22Rv1 (cell line): ENCODE data around the gene NLRC3.

ENCODE experiments used
- H3K27ac ChIP-seq: fragments of 450-650 bp; 2 replicates; pipeline ENCODE4 v1.5.1; 2017
- CTCF ChIP-seq: fragments of 450-650 bp; IDR thresholded peaks from 2 replicates; pipeline ENCODE4 v1.5.1; 2017; ENCODE audit warnings: mild to moderate bottlenecking
- ZFX ChIP-seq: fragments of 450-650 bp; IDR thresholded peaks from 2 replicates; pipeline ENCODE4 v1.6.1; 2017; ENCODE audit warnings: antibody characterized with exemption, borderline replicate concordance

NLRC3 gene

GRCh38 chr16:3554351-3554928, 22.8 kb downstream of the NLRC3 start:
- no peak for TF ChIP-seq ZFX
- TF ChIP-seq CTCF = no peak

GRCh38 chr16:3553138-3553923, 23.9 kb downstream of the NLRC3 start:
- no peak for TF ChIP-seq ZFX
- no peak for TF ChIP-seq CTCF
- peak overlapping the region; percentile 63 for H3K27ac ChIP-seq

More at GRCh38 chr16:3554351-3554928, 22.8 kb downstream of the NLRC3 start:
- no peak overlapping the region for H3K27ac ChIP-seq

GRCh38 chr16:3550851-3551847, 26.1 kb downstream of the NLRC3 start:
- TF ChIP-seq CTCF (no peak), ZFX (no peak)
- no peak overlapping the region for H3K27ac ChIP-seq

- no peak for TF ChIP-seq CTCF
- no peak for TF ChIP-seq ZFX
- no peak overlapping the region for H3K27ac ChIP-seq
These were observed 27.3 kb downstream of the NLRC3 start for GRCh38 chr16:3549906-3550305.

GRCh38 chr16:3548859-3549258, 28.3 kb downstream of the NLRC3 start:
- TF ChIP-seq ZFX (no peak), CTCF (no peak)

GRCh38 chr16:3548445-3548844, 28.8 kb downstream of the NLRC3 start:
- TF ChIP-seq ZFX (no peak), CTCF (no peak)

More at GRCh38 chr16:3548859-3549258, 28.3 kb downstream of the NLRC3 start:
- no peak overlapping the region for H3K27ac ChIP-seq

More at GRCh38 chr16:3548445-3548844, 28.8 kb downstream of the NLRC3 start:
- no peak overlapping the region for H3K27ac ChIP-seq
